Mucosa of descending colon (tissue), 3 donors: ENCODE results near the gene LRP1. TPM values are rescaled to one million over a fixed set of nuclear protein-coding genes. Genes with fewer than 3 reads are reported as not detected.

ENCODE experiments used
- ATAC-seq: fragments of 200-7000 bp; cut with Tn5 transposase; one replicate; pipeline ENCODE4 v1.9.1; 2020; ENCODE audit warnings: mild to moderate bottlenecking, moderate library complexity
- DNase-seq, 3 donors: peaks; one replicate each; pipeline ENCODE4 v3.0.0-alpha.2; 2020
- H3K36me3 ChIP-seq: fragments of 200-600 bp; one replicate; pipeline ENCODE4 v1.8.0; 2021; ENCODE audit warnings: low read depth, mild to moderate bottlenecking
- H3K4me1 ChIP-seq: fragments of 200-600 bp; one replicate; pipeline ENCODE4 v1.8.0; 2021; ENCODE audit warnings: low read depth, mild to moderate bottlenecking
- H3K4me3 ChIP-seq: fragments of 200-600 bp; one replicate; pipeline ENCODE4 v1.8.0; 2021; ENCODE audit warnings: mild to moderate bottlenecking
- H3K9me3 ChIP-seq: fragments of 200-600 bp; one replicate; pipeline ENCODE4 v1.8.0; 2021; ENCODE audit warnings: mild to moderate bottlenecking
- CTCF ChIP-seq: fragments of 200-600 bp; IDR thresholded peaks from one replicate; pipeline ENCODE4 v1.8.0; 2022; ENCODE audit warnings: antibody characterized with exemption, mild to moderate bottlenecking
- intact Hi-C, 2 donors: fragments of 100-400 bp; cut with DNase I in 1 of 2; cut with micrococcal nuclease in 1 of 2; formaldehyde crosslinking; loops; one replicate each; pipeline versions ENCODE4 v1.11.0 to v1.11.1; 2022; cut with DNase I, micrococcal nuclease
- total RNA-seq, 3 donors: library from RNA; stranded (reverse); fragmentation: NEBNext Ultra II Directional in 2 of 3; extraction: Animal tissue kit (Norgen Biotek cat#: 25700) in 2 of 3; gene quantifications; one replicate each; pipeline versions ENCODE4 v1.2.1 to v1.2.4, GENCODE V29; 2021 to 2023
- donor health status: DM: no; HTN: no; CAD: no; lungs with moderate emphysema.
- donor health status: DM: no; HTN: no; CAD: no.
- donor health status: DM: no; HTN: yes; CAD: no.

LRP1 gene
- total RNA-seq, 3 donors from 2014 or later = 128 to 223 (median 148) TPM

DNA sequence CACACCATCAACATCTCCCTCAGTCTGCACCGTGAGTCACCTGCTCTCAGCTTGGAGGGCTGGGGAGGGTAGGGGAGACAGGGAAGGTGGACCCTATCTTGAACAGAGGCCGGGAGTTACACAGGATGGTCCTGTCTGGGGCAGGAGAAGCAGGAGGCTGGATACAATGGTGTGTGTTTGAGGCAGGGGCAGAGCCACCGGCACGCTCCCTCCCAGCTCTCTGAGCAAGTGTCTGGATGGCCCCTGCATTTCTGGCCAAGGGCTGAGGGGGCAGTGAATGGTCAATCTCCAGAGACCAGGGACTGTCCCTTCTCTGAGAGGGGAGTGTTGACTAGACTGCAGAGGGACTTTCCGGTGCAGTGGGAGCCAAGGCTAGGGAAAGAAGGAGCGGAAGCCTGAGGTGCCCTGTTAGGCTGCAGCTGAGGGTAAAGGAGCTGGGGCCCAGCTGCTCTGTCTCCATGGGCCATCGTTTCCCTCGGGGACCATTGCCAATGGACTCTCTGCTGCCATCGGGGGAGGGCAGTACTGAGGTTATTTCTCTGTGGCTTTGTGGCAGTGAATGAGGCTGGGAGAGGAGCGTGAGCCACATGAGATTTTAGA is 17.3 kb downstream of the LRP1 start:
- TF ChIP-seq CTCF = no peak
- no peaks in the 10 kb centered on the region for H3K36me3 ChIP-seq
- intact Hi-C loops = no loop called here
- H3K4me1 ChIP-seq = peaks cover 46% of the 10 kb centered on the region
- H3K4me3 ChIP-seq = no peak overlapping the region
- ATAC-seq = no peak
- H3K9me3 ChIP-seq = no peaks in the 10 kb centered on the region
- no peak for DNase-seq

DNA sequence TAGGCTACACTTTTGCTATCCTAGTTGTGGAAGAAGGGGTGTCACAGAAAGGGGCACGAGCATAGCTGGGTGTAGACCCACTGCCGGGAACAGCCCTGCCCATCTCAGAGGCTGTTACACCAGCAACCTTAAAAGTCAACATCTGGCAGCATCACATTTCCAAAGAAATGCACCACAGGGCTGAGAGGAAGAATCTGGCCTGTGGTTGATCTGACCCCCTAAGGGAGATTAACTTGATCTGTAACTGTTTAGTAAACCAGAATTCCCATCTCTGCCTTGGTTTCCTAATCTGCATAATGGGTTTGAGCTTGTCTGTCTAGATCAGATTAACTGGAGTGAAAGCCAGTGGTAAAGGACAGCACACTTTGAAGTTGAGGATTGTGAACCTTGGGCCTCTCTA is 17.8 kb downstream of the LRP1 start:
- TF ChIP-seq CTCF = no peak
- ATAC-seq = no peak

GRCh38 chr12:57146961-57147944 is 19.0 kb downstream of the LRP1 start, which contains the start of gene LRP1-AS:
TSS of gene LRP1-AS (minus strand) at chr12:57147619.
- ATAC-seq = peak; percentile 84
- H3K4me1 ChIP-seq = peaks cover 49% of the 10 kb centered on the region
- no peak within 1 kb of the TSS for H3K4me3 ChIP-seq
- no peak for TF ChIP-seq CTCF
- no peaks in the 10 kb centered on the region for H3K9me3 ChIP-seq
- no peaks in the 10 kb centered on the region for H3K36me3 ChIP-seq
- intact Hi-C loops = no loop called here
- peak; percentile 54 to 72 (median 72) for DNase-seq

More for the DNA sequence above, 17.8 kb downstream of the LRP1 start:
- H3K4me1 ChIP-seq = peaks cover 46% of the 10 kb centered on the region
- H3K9me3 ChIP-seq = no peaks in the 10 kb centered on the region
- no peak overlapping the region for H3K4me3 ChIP-seq
- H3K36me3 ChIP-seq = no peaks in the 10 kb centered on the region
- DNase-seq = no peak
- intact Hi-C loops = no loop called here

- TF ChIP-seq CTCF = no peak
- no peaks in the 10 kb centered on the region for H3K9me3 ChIP-seq
- H3K4me1 ChIP-seq = peaks cover 49% of the 10 kb centered on the region
- no peak overlapping the region for H3K4me3 ChIP-seq
- DNase-seq (peak; percentile 71 to 82 (median 72)), ATAC-seq (peak; percentile 52)
- no peaks in the 10 kb centered on the region for H3K36me3 ChIP-seq
- intact Hi-C loops = no loop called here
These were observed 20.4 kb downstream of the LRP1 start for GRCh38 chr12:57148469-57149244.

- DNase-seq = peak; percentile 67 to 81 (median 75)
- H3K4me1 ChIP-seq = peaks cover 49% of the 10 kb centered on the region
- intact Hi-C loops = no loop called here
- no peak for TF ChIP-seq CTCF
- H3K9me3 ChIP-seq = no peaks in the 10 kb centered on the region
- no peak overlapping the region for H3K4me3 ChIP-seq
- no peaks in the 10 kb centered on the region for H3K36me3 ChIP-seq
- ATAC-seq = peak; percentile 76
These were observed 21.1 kb downstream of the LRP1 start for GRCh38 chr12:57149245-57149900.
